Kasumi-1 (cell line): Measurements from ENCODE around the gene CHCHD4.
A peak's percentile ranks its signal among the peaks of the same experiment; 100 is the strongest.

Experiments used
- DNase-seq, 2 experiments: peaks; one replicate each; lab custom pipeline; 2025; lab: John Stamatoyannopoulos, UW

CHCHD4 gene

GRCh38 chr3:14150078-14150477, 25.4 kb upstream of the CHCHD4 start:
- no peak for DNase-seq

- no peak for DNase-seq
Observed at GRCh38 chr3:14148041-14148985, 23.6 kb upstream of the CHCHD4 start.

GRCh38 chr3:14147617-14148016, 22.9 kb upstream of the CHCHD4 start:
- DNase-seq: no peak

- DNase-seq: no peak
Observed at GRCh38 chr3:14147066-14147435, 22.4 kb upstream of the CHCHD4 start.

- no peak for DNase-seq
Observed at GRCh38 chr3:14146381-14147065, 21.9 kb upstream of the CHCHD4 start.

GRCh38 chr3:14145670-14146380, 21.2 kb upstream of the CHCHD4 start:
- DNase-seq: no peak

GRCh38 chr3:14145236-14145635, 20.6 kb upstream of the CHCHD4 start:
- DNase-seq: peak in 1 of 2 experiments; percentile 8

GRCh38 chr3:14144423-14145075, 19.9 kb upstream of the CHCHD4 start:
- DNase-seq: peak; percentile 92 to 96

GRCh38 chr3:14143271-14144225, 18.9 kb upstream of the CHCHD4 start:
- peak in 1 of 2 experiments; percentile 27 for DNase-seq

- DNase-seq: no peak
Observed at GRCh38 chr3:14142567-14143270, 18.0 kb upstream of the CHCHD4 start.

GRCh38 chr3:14141602-14142341, 17.1 kb upstream of the CHCHD4 start:
- DNase-seq: no peak

- DNase-seq: no peak
Observed at GRCh38 chr3:14141144-14141543, 16.5 kb upstream of the CHCHD4 start.

- DNase-seq: no peak
Observed at GRCh38 chr3:14140668-14141067, 16.0 kb upstream of the CHCHD4 start.

GRCh38 chr3:14139771-14140170, 15.1 kb upstream of the CHCHD4 start:
- DNase-seq: no peak

- DNase-seq: no peak
Observed at GRCh38 chr3:14138878-14139655, 14.4 kb upstream of the CHCHD4 start.

GRCh38 chr3:14138109-14138877, 13.6 kb upstream of the CHCHD4 start:
- DNase-seq: no peak

GRCh38 chr3:14137445-14137844, 12.8 kb upstream of the CHCHD4 start:
- no peak for DNase-seq

- DNase-seq: no peak
Observed at GRCh38 chr3:14137004-14137403, 12.3 kb upstream of the CHCHD4 start.
